Right renal cortex interstitium (tissue), 3 donors: ENCODE results near the gene ART1. TPM values are rescaled to one million over a fixed set of nuclear protein-coding genes. Genes with fewer than 3 reads are reported as not detected.
"Not testable (repeated sequence)": the region's sequence is repeated elsewhere in the genome, so short reads cannot be mapped to it uniquely, and the experiment has no call there.

Source experiments
- DNase-seq, 3 donors: peaks; one replicate each; pipeline ENCODE4 v3.0.0-alpha.2; 2013; ENCODE audit warnings: low read depth in 3 of 3, low spot score in 2 of 3
- polyA plus RNA-seq, 3 donors: library from polyadenylated mRNA; unstranded; fragments of 120-200 nt; gene quantifications; one replicate each; pipeline ENCODE4 v1.2.1, GENCODE V29; 2013; ENCODE audit not compliant: insufficient read length in 3 of 3

The ART1 gene
- polyA plus RNA-seq, 3 donors = not detected

GRCh38 chr11:3631331-3631730 lies 13.6 kb upstream of the ART1 start:
- no peak for DNase-seq

- no peak for DNase-seq
These were observed 12.8 kb upstream of the ART1 start for GRCh38 chr11:3632070-3632660.

- DNase-seq = no peak
These were observed 9.1 kb upstream of the ART1 start for GRCh38 chr11:3635641-3636375.

- no peak for DNase-seq
These were observed 7.7 kb upstream of the ART1 start for GRCh38 chr11:3637201-3637600.

- no peak for DNase-seq
These were observed 6.4 kb upstream of the ART1 start for GRCh38 chr11:3638513-3638912.

GRCh38 chr11:3639841-3640240 lies 5.1 kb upstream of the ART1 start:
- no peak for DNase-seq

GRCh38 chr11:3641191-3641590 lies 3.7 kb upstream of the ART1 start:
- DNase-seq = no peak

GRCh38 chr11:3641701-3642070 lies 3.2 kb upstream of the ART1 start, which contains the start of gene ART5:
TSS of gene ART5 (minus strand) at chr11:3641992. CDS start at chr11:3641862, 130 bp downstream.
- DNase-seq = no peak

GRCh38 chr11:3642071-3642951 lies 2.6 kb upstream of the ART1 start:
- peak; percentile 66 to 84 (median 80) for DNase-seq

GRCh38 chr11:3643102-3643546 lies 1.8 kb upstream of the ART1 start:
- peak in 1 of 3 donors; percentile 2 for DNase-seq

GRCh38 chr11:3645552-3645951 lies 624 bp downstream of the ART1 start:
- no peak for DNase-seq

GRCh38 chr11:3648843-3649242 lies 3.9 kb downstream of the ART1 start:
- DNase-seq = not testable (repeated sequence)

GRCh38 chr11:3649374-3649773 lies 4.4 kb downstream of the ART1 start:
- not testable (repeated sequence) for DNase-seq

GRCh38 chr11:3652514-3652913 lies 7.6 kb downstream of the ART1 start:
- DNase-seq = not testable (repeated sequence)

- DNase-seq = no peak
These were observed 10.6 kb downstream of the ART1 start for GRCh38 chr11:3655547-3655946.

- not testable (repeated sequence) for DNase-seq
These were observed 12.4 kb downstream of the ART1 start for GRCh38 chr11:3657331-3657730.

- DNase-seq = no peak
These were observed 13.3 kb downstream of the ART1 start for GRCh38 chr11:3658252-3658651.

GRCh38 chr11:3659595-3660515 lies 14.9 kb downstream of the ART1 start:
- DNase-seq = no peak

GRCh38 chr11:3660960-3661359 lies 16.0 kb downstream of the ART1 start:
- no peak for DNase-seq

GRCh38 chr11:3662856-3663255 lies 17.9 kb downstream of the ART1 start:
- DNase-seq = no peak
